Suprapubic skin (tissue), 4 donors: Measurements from ENCODE around the gene SYTL4. TPM values are rescaled to one million over a fixed set of nuclear protein-coding genes. Genes with fewer than 3 reads are reported as not detected.

Source experiments
- DNase-seq, 2 donors: peaks; one replicate each; pipeline ENCODE4 v3.0.0-alpha.2; 2019; ENCODE audit warnings: low spot score in 2 of 2
- H3K27ac ChIP-seq: fragments of 200-600 bp; sonication (generic); one replicate; pipeline ENCODE4 v1.5.1; 2019
- H3K27me3 ChIP-seq: fragments of 200-600 bp; sonication (generic); one replicate; pipeline ENCODE4 v1.5.1; 2019
- H3K36me3 ChIP-seq: fragments of 200-600 bp; sonication (generic); one replicate; pipeline ENCODE4 v1.5.1; 2019
- H3K4me1 ChIP-seq: fragments of 200-600 bp; sonication (generic); one replicate; pipeline ENCODE4 v1.5.1; 2019
- H3K4me3 ChIP-seq: fragments of 200-600 bp; sonication (generic); one replicate; pipeline ENCODE4 v1.5.1; 2019; ENCODE audit warnings: mild to moderate bottlenecking
- H3K9me3 ChIP-seq: fragments of 200-600 bp; sonication (generic); one replicate; pipeline ENCODE4 v1.5.1; 2019
- EP300 ChIP-seq: sonication (generic); formaldehyde crosslinking; IDR thresholded peaks from one replicate; pipeline ENCODE4 v1.6.1; 2017; ENCODE audit warnings: antibody characterized with exemption
- POLR2A ChIP-seq, 2 donors: fragments of 450-650 bp; IDR thresholded peaks; one replicate each; pipeline ENCODE4 v1.6.1; 2017; ENCODE audit warnings: antibody characterized with exemption in 2 of 2, mild to moderate bottlenecking in 2 of 2, moderate library complexity in 2 of 2
- POLR2AphosphoS5 ChIP-seq, 3 donors: sonication (generic); formaldehyde crosslinking; IDR thresholded peaks; one replicate each; pipeline ENCODE4 v1.6.1; 2017; ENCODE audit warnings: antibody characterized with exemption in 3 of 3
- WGBS: methylation state at CpG from one replicate; pipeline ENCODE4 v1.1.5; 2018; 5-methylcytosine and 5-hydroxymethylcytosine counted together
- total RNA-seq, 4 donors: library from RNA; depleted of rRNA; stranded (reverse); fragments of >200 nt; gene quantifications; one replicate each; pipeline ENCODE4 v1.1.0, GENCODE V29; 2016
- TF ChIP-seq, protein P1 (sequence below), 2 donors: fragments of 200-600 bp in 1 of 2; fragments of 450-650 bp in 1 of 2; sonication (generic) in 1 of 2; IDR thresholded peaks; one replicate each; pipeline ENCODE4 v1.5.1; 2016 to 2019; ENCODE audit warnings: antibody characterized with exemption in 2 of 2, mild to moderate bottlenecking in 1 of 2, moderate library complexity in 1 of 2

The SYTL4 gene
- total RNA-seq, 4 donors from 2014 or later = 0.57 to 6.4 (median 3.0) TPM

GRCh38 chrX:100643956-100644860 lies 87.7 kb downstream of the SYTL4 start, which contains the start of gene SRPX2:
SRPX2 (plus strand) TSS chrX:100644199; CDS start chrX:100646323, 2,124 bp downstream.
- Histone ChIP-seq H3K36me3 (no peaks in the 10 kb centered on the region), H3K4me3 (peak within 1 kb of the TSS; percentile 23), H3K27me3 (no peaks in the 10 kb centered on the region), H3K27ac (no peak within 1 kb of the TSS), H3K9me3 (no peaks in the 10 kb centered on the region), H3K4me1 (peaks cover 20% of the 10 kb centered on the region)
- DNase-seq = no peak
- no peak for TF ChIP-seq EP300
- peak in 1 of 3 donors; percentile 55 for TF ChIP-seq POLR2AphosphoS5 (IDR thresholded peaks at IDR 0.05)
- TF ChIP-seq POLR2A (IDR thresholded peaks at IDR 0.05) = peak in 1 of 2 donors; percentile 32
- TF ChIP-seq, protein P1, sequence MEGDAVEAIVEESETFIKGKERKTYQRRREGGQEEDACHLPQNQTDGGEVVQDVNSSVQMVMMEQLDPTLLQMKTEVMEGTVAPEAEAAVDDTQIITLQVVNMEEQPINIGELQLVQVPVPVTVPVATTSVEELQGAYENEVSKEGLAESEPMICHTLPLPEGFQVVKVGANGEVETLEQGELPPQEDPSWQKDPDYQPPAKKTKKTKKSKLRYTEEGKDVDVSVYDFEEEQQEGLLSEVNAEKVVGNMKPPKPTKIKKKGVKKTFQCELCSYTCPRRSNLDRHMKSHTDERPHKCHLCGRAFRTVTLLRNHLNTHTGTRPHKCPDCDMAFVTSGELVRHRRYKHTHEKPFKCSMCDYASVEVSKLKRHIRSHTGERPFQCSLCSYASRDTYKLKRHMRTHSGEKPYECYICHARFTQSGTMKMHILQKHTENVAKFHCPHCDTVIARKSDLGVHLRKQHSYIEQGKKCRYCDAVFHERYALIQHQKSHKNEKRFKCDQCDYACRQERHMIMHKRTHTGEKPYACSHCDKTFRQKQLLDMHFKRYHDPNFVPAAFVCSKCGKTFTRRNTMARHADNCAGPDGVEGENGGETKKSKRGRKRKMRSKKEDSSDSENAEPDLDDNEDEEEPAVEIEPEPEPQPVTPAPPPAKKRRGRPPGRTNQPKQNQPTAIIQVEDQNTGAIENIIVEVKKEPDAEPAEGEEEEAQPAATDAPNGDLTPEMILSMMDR (IDR thresholded peaks at IDR 0.05) = no peak
- 40% methylated on average over 11 of the region's 11 CpGs for WGBS

DNA sequence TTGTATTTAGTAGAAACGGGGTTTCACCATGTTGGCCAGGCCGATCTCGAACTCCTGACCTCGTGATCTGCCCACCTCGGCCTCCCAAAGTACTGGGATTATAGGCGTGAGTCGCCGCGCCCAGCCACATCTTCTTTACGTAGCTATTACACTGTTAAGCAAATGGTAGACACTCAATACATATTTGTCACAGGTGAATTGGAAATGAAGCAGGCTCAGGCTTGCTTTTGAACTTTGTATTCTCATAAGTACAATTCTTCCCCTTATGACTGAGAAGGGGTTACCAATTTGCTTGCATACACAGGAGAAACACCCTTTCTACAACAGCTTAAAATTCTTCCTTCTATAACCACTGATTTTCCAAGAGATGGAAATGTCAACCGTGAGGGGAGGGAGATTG lies 88.7 kb downstream of the SYTL4 start:
- Histone ChIP-seq H3K4me3 (no peak overlapping the region), H3K36me3 (no peaks in the 10 kb centered on the region), H3K4me1 (peaks cover 13% of the 10 kb centered on the region), H3K27me3 (no peaks in the 10 kb centered on the region), H3K9me3 (no peaks in the 10 kb centered on the region), H3K27ac (no peak overlapping the region)
- 75% methylated on average over 11 of the region's 11 CpGs for WGBS
- TF ChIP-seq POLR2AphosphoS5 (IDR thresholded peaks at IDR 0.05) (no peak), POLR2A (IDR thresholded peaks at IDR 0.05) (no peak), EP300 (no peak)
- TF ChIP-seq, protein P1 (IDR thresholded peaks at IDR 0.05) = no peak
- DNase-seq = no peak

DNA sequence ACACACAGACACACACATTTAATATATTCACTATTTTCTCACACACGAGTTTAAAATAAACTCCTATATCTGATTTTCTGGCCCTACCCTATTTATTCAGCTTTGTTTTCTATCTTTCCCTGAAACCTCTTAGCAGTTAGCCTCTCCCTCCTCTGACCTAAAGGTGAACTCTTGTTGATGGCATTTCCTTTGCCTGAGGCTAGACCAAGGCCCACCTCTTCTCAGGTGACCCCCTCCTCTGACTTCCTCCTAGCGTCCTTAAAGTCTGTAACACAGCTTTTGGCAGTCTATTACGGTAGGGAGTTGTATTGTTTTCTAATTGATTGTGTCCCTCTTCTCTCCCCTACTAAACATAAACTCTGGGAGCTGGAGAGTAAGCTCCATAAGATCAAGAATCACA lies 89.6 kb downstream of the SYTL4 start:
- Histone ChIP-seq H3K36me3 (no peaks in the 10 kb centered on the region), H3K4me3 (no peak overlapping the region), H3K27me3 (no peaks in the 10 kb centered on the region), H3K4me1 (peaks cover 5% of the 10 kb centered on the region), H3K9me3 (no peaks in the 10 kb centered on the region), H3K27ac (no peak overlapping the region)
- DNase-seq = no peak
- WGBS = 54% methylated on average over 3 of the region's 3 CpGs
- TF ChIP-seq, protein P1 (IDR thresholded peaks at IDR 0.05) = no peak
- no peak for TF ChIP-seq EP300
- no peak for TF ChIP-seq POLR2A (IDR thresholded peaks at IDR 0.05)
- no peak for TF ChIP-seq POLR2AphosphoS5 (IDR thresholded peaks at IDR 0.05)

DNA sequence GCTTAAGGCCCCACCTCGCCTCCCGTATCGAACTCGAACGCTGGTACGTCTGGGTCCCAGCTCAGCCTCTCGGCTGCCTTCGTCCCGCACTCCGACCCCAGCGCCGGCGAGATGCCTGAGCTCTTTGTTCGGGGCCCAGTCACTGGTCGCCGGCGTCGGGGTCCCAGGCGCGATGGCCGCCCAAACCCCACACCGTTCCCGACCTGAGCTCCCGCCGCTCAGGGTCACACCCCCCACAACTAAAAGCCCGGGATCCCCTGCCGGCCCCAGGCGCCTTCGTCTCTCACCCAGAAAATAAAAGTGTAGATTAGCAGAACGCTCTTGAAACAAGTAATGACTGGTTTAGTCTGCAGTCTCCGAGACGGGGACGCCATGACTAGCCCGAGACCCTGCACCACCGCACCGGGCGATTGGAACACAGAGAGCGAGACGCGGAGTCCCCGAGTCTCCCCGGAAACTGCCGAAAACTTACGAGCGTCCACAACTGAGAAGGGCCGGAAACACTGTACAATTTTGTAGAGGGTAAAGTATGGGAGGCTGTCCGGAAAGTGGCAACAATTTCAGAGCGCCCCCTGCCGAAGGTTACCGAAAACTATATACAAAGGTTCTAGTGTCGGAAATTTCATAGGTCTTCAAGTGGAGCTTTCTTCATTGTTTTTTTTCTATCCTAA lies 95.5 kb downstream of the SYTL4 start, which contains the start of gene TSPAN6:
TSS of gene TSPAN6 (minus strand) at position 486 of the 671 bp plus-strand sequence. CDS start at position 374, 112 bp downstream.
- no peaks in the 10 kb centered on the region for H3K4me1 ChIP-seq
- WGBS = 20% methylated on average over 44 of the region's 51 CpGs
- H3K27ac ChIP-seq = peak within 1 kb of the TSS; percentile 59
- H3K9me3 ChIP-seq = no peaks in the 10 kb centered on the region
- DNase-seq = peak; percentile 77 to 82
- no peaks in the 10 kb centered on the region for H3K36me3 ChIP-seq
- TF ChIP-seq POLR2AphosphoS5 (IDR thresholded peaks at IDR 0.05) (no peak), POLR2A (IDR thresholded peaks at IDR 0.05) (no peak)
- TF ChIP-seq, protein P1 (IDR thresholded peaks at IDR 0.05) = peak in 1 of 2 donors; percentile 20
- no peaks in the 10 kb centered on the region for H3K27me3 ChIP-seq
- peak within 1 kb of the TSS; percentile 56 for H3K4me3 ChIP-seq

DNA sequence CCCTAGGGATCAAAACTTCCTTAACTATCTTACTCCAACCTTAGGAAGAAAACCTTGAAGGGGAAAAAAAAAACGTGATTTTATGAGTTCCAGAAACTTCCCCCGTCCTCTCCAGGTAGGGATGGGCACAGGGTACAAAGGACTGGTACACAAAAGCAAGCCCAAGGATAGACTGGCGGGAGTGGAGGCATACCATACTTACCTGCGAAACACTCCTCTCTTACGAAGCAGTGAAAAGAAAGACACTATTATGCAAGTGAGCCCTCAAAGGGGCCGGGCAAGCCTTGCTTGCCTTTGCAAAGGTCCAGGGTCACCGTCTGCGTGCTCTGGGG lies 96.0 kb downstream of the SYTL4 start:
- TF ChIP-seq POLR2A (IDR thresholded peaks at IDR 0.05) (no peak), POLR2AphosphoS5 (IDR thresholded peaks at IDR 0.05) (no peak)
- no peaks in the 10 kb centered on the region for H3K4me1 ChIP-seq
- no peak for DNase-seq
- no peaks in the 10 kb centered on the region for H3K27me3 ChIP-seq
- H3K36me3 ChIP-seq = no peaks in the 10 kb centered on the region
- H3K27ac ChIP-seq = peak overlapping the region; percentile 59
- 30% methylated on average over 8 of the region's 8 CpGs for WGBS
- peak overlapping the region; percentile 56 for H3K4me3 ChIP-seq
- no peaks in the 10 kb centered on the region for H3K9me3 ChIP-seq
